DMS114 treated with DMSO at 0.1 percent for 48 hours (cell line): ENCODE data around the gene KDELR1.

Experiments
- DNase-seq: peaks from one replicate; lab custom pipeline; 2025; ENCODE audit not compliant: unreplicated experiment; lab: John Stamatoyannopoulos, UW

KDELR1 gene

GRCh38 chr19:48342841-48343540 is 48.4 kb downstream of the KDELR1 start:
- no peak for DNase-seq

- DNase-seq = no peak
These were observed 49.0 kb downstream of the KDELR1 start for GRCh38 chr19:48342414-48342738.

GRCh38 chr19:48341515-48342413 is 49.6 kb downstream of the KDELR1 start:
- DNase-seq = no peak

GRCh38 chr19:48340995-48341394 is 50.4 kb downstream of the KDELR1 start:
- DNase-seq = no peak

- DNase-seq = no peak
These were observed 52.4 kb downstream of the KDELR1 start for GRCh38 chr19:48338802-48339503.

- DNase-seq = no peak
These were observed 53.0 kb downstream of the KDELR1 start for GRCh38 chr19:48338253-48338755.

- no peak for DNase-seq
These were observed 57.6 kb downstream of the KDELR1 start for GRCh38 chr19:48333467-48334384.

- no peak for DNase-seq
These were observed 58.5 kb downstream of the KDELR1 start for GRCh38 chr19:48332662-48333466.
